Amniotic epithelial cell (primary cell): Measurements from ENCODE around the gene ANKDD1A.

Experiments
- DNase-seq: peaks from one replicate; pipeline ENCODE4 v3.0.0-alpha.2; 2010; ENCODE audit warnings: low read depth

The ANKDD1A gene

DNA sequence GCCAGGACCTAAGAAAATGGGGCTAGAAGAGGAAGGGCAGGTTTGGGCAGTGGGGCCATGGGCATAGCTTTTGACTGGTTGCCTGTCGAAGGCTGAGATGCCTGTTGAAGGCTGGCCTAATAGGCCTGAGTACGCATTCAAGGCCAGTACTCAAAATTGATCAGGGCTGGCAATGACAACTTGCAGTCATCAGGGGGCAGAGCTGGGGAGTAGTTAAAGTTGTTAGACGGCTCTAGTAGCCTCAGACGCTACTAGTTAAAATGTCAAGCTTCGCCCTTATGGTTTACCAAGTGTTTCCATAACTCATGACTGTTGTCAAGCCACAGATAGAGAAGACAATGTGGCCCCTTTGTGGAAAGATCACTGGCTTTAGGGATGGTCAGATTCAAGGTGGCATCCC, 49.3 kb downstream of the ANKDD1A start:
- no peak for DNase-seq

DNA sequence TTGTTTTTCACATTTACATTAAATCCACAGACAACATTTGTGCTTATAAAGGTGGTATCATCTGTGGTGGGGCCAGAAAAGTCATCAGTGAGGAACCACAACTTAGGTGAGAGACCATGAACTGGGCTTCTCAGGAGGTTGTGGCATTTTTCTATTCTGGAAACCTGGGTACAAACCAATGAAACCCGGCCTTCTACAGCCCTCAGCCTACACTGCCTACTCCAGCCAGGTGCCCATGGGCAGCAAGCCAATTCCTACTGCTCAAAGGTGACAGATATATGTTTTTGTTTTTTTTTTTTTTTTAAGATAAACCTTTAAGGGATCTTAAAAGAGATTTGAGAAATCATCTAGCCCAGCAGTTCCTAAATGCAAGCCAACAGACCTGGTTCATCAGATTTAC, 57.7 kb downstream of the ANKDD1A start:
- no peak for DNase-seq

DNA sequence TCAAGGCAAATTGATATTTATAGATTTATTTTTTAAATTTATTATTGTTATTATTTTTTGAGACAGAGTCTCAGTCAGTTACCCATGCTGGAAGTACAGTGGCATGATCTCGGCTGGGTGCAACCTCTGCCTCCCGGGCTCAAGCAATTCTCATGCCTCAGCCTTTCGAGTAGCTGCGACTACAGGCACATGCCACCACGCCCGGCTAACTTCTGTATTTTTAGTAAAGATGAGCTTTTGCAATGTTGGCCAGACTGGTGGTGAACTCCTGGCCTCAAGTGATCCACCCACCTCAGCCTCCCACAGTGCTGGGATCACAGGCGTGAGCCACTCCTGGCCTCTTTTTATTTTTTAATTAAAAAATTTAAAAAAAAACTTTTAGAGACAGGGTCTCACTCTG, 59.0 kb downstream of the ANKDD1A start:
- no peak for DNase-seq

DNA sequence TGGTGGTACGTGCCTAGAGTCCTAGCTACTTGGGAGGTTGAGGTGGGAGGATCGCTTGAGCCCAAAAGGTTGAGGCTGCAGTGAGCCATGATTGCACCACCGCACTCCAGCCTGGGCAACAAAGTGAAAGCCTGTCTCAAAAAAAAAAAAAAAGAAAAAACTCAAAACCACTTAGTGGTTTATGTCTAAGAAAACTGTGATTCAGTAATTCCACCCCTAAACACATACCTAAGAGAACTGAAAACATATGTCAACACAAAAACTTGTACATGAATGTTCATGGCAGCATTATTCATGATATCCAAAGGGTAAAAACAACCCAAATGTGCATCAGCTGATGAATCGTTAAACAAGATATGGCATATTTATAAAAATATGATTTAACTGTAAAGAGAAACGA, 63.7 kb downstream of the ANKDD1A start:
- peak; percentile 65 for DNase-seq

DNA sequence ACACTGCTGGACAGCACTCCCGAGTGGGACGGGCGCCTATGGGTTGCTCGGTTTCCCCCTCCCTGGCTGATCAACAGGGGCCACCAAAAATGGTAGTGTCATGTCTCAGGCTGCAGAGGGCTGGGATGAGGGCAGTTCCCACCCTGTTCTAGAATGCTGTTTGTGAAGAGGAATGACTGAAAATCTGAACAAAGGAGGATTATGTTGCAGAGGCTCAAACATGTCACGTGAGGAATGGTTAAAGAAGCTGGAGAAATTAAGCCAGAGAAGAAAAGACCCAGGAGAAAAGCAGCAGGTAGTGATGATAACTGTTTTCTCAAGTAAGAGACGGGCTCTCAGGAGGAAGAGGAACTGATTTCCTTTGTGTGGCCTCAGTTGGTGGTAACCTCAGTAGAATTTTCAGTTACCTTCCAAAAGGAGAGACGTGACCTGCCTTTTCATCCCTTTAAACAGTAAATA, 67.6 kb downstream of the ANKDD1A start:
- no peak for DNase-seq

DNA sequence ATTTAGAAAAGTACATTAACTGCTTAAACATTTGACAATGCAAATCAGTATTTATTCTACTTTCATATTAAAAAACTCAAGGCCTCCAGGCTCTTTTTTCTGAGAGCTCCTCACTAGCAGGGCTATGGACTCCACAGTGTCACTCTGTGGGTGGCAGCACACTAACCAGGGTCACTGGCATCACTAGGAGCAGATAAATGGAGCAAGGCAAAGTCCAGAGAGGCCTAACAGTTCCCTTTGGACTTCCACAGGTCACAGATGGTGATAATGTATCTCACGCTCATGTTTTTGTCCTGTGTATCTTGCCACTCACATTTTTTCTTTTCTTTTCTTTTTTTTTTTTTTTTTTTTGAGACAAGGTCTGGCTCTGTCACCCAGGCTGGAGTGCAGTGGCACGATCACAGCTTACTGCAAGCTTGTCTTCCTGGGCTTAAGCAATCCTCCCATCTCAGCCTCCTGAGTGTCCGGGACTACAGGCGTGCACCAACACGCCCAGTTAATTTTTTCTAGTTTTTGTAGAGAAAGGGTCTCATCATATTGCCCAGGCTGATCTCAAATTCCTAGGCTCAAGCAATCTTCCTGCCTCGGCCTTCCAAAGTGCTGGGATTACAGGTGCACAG, 70.2 kb downstream of the ANKDD1A start:
- no peak for DNase-seq

DNA sequence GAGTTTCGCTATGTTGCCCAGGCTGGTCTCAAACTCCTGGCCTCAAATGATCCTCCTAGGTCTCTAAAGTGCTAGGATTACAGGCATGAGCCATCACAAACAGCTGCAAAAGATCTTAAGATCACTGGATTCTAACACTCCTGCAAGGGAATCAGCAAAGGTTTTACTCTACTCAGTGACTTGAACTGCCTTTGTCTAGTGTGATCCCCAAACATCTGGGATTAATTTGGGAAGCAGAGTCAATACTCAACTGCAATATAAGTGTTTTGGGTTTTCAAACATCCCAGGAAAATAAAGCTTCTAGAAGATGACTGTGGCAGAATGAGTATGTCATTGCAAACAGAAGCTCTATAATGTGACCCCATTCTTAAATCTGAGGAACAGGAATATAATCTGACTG, 70.8 kb downstream of the ANKDD1A start:
- no peak for DNase-seq

DNA sequence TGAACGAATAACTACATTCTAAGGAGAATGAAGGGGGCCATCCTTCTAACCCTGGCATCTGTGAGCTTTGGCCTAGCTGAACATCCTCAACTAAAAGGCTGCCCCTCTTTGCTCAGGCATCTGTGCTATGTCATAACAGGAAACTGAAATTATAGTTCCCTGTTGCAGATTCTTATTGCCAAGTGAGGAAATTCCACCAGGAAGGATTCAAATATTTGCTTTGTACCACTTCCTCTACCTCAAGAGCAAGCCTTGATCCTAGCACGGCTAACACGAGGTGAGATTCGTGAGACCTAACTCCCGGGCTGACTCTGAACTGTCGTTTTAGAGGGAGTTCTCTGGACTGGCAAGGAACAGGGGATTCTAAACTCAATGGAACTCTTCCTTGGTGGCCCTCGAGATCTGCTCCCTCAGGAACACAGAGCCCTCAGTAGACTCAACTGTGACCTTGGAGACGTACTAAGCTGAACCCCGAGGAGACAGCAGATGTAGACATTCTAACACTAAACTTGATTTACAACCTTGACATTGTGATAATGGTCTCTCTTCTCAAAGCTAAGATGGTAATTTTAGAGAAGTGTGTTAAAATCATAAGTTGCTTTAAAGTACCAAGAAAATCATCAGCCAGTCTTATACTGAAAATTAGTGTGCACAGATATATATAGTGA, 73.8 kb downstream of the ANKDD1A start:
- peak; percentile 57 for DNase-seq

DNA sequence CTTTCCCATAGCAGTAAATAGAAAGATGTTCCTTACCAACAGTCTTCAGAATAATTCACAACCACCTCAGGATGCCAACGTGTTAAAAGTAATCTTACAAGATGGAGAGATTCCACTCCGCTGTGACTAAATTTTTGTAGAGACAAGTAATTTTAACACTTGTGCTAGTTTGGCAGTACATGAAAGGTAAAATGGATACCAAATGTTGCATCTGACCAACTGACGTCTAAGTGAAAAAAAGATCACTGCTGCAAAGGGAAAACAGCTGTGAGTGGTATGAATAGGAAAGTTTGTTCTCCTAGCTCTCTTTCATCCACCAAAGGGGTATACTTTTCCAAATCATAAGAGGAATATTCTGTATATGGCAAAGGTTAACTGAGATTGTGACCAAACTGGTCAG, 75.4 kb downstream of the ANKDD1A start:
- no peak for DNase-seq

DNA sequence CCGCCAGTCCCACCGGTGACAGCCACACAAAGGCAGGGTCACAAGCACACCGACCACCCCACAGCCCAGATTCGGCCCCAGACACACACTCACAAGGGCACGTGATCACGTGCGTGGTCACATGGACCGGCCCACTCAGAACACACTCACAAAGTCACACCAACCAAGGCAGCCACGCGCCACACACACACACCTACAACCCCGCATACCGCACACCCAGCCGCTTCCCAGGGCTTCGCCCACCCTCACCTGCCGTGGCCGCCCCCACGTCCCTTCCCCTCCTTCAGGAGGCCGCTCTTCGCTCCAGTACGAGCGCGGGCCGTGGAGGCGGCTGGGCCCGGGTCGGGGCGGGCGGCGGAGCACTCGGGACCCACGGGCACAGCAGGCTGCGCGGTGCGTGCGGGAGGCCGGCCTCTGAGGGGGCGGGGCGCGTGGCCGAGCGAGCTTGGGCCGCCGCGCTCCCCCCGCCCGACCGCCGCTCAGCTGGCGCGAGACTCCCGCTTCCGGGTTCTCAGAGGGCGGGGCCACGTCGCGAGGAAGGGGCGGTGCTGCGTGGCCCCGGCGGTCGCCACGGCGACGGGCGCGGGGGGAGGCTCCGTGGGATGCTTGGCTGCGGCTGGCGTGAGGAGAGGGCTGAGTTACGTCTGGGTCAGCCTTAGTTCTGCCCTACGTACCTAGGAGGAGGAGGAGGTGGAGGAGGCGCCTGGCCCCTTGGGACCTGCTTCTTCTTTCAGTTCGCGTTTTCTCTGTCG, 77.9 kb downstream of the ANKDD1A start, which contains the start of gene SPG21:
Gene SPG21 (minus strand): TSS at position 499 of the 752 bp plus-strand sequence. CDS start 6,345 bp downstream, outside the sequence.
- peak; percentile 90 for DNase-seq

DNA sequence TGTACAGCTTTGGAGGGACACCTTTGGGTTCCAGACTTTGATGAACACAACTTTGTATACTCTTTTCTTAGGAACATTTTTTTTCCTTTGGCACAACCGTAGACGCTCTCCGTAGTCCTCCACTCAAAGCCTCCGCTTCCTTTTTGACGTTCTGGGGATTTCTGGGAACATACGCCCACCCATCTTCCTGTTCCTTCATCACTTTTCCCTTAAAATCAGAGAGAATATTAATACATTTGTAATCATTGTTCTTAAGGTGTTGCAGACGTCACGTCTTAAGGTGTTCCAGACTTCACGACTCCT, 78.4 kb downstream of the ANKDD1A start:
- DNase-seq: no peak

DNA sequence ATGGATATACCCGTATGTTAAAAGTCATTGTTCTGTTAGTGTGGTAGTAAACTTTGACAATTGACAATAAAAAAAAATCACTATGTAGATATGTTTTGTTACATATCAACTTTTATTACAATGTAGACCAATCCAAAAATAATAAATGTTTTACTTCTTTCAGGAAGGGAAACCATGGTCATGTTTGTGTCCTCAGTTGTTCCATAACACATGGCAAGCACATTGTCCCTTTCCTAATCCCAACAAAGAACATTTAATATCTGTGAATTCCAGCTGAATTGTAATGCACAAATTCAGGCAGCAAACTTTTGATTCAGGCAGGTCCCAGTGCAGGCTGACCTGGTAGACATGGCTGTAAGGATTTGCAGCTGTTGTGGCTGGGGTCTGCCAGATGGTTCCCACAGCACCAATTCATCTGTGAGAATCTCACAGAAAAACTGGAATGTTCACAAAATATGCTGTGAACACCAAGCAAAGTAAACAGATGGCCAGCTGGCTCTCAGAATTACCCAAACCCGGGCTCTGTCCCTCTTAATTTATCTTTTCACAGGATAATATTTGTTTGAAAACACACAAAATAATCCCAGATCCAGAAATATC, 79.9 kb downstream of the ANKDD1A start:
- DNase-seq: no peak

DNA sequence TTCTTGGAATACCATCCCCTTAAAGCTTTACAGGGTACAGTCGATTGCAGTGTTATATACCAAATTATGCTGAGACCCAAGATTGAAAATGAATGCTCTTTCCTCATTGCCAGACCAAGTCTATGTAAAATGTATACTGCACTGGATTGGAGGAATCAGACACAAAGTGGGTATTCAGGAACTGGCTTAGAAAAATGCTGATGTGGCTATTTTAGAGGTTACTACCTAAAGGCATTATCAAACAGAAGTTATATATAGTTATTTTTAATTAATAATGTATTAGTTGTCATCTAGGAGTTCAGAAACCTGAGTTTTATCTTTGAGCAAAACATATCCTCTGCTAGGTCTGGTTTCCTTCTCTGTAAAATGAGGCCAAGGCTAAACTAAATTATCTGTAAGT, 81.6 kb downstream of the ANKDD1A start:
- no peak for DNase-seq

DNA sequence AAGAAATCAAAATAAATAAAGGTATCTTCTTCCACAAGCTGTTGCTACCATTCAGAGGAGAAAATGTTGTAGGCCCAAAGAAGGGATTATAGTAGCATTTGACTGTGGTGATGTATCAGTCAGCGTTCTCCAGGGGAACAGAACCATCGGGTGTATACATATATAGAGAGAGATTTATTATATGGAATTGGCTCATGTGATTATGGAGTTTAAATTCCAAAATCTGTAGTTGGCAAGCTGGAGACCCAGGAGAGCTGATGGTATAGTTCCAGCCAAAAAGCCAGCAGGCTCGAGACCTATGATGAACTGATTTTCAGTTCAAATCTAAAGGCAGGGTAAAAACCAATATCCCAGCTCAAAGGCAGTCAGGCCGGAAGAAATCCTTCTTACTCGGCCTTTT, 85.4 kb downstream of the ANKDD1A start:
- no peak for DNase-seq

DNA sequence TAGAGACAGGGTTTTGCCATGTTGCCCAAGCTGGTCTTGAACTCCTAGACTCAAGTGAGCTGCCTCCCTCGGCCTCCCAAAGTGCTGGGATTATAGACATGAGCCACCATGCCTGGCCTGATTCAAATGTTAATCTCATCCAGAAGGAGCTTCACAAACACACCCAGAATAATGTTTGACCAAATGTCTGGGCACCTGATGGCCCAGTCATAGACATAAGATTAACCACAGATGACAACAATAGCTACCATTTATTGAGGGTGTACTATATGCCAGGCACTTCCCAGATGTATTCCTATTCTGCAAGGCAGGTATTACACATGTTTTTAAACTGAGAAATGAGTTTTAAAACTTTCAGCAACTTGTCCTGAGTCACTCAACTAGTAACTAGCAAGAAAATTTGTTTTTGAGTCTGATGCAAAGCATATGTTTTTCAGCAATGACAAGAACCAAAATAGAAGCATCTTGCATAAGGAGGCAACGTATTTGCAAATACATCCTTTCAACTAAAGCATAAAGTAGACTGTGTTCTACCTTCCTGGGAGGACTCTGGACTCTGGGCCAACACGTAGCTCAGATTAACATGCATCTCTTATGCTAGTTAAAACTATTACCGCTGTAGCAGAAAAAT, 86.2 kb downstream of the ANKDD1A start:
- no peak for DNase-seq

DNA sequence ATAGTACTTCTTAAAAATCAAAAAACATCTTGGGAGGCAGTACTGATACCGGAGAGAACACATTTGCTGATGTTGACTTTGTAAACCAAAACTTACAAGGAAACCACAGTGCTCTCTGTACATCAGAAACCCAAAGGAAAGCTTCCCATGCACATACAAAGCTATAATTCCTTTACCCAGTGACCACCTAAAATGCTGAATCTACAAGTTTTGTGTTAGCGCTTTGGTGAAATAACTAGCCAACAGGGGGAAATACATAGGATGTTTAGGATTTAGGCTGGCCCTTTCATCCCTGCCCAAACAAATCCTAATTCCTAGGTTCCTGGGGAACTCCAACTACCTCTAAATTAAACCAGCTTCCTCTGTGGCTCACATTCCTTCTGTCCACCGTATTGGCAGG, 93.3 kb downstream of the ANKDD1A start:
- no peak for DNase-seq

DNA sequence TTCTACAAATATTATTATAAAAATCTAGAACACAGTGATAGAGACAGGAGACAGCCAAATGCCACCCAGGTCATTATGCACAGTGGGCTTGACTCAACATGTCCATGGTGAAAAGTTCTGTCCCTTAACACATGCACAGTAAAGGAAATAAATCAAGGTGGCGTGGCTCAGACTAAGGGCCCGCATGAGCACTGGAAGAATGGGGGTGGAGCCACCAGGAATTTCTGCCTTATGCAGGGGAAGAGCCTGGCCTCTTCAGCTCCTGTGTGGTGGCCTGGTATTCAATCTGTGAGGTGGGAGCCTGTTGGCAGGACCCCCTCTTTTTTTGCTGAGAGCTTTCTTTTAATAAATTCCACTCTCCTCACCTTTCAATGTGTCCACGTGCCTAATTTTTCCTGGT, 95.2 kb downstream of the ANKDD1A start:
- no peak for DNase-seq
